BLaER1 treated with 17β-estradiol and CSF1 and Interleukin-3, amounts not matched to agents 10 nM and 100 nM (cell line): ENCODE results near the gene QKI.

ENCODE experiments used
- H3K27ac ChIP-seq, 11 experiments: shearing (Covaris generic); formaldehyde crosslinking; 2 replicates each; pipeline ENCODE4 v1.8.1; 2022
- H3K27me3 ChIP-seq, 11 experiments: shearing (Covaris generic); formaldehyde crosslinking; 2 replicates each; pipeline ENCODE4 v1.8.1; 2022
- H3K36me3 ChIP-seq, 11 experiments: shearing (Covaris generic); formaldehyde crosslinking; 2 replicates each; pipeline ENCODE4 v1.8.1; 2022
- H3K4me1 ChIP-seq, 10 experiments: shearing (Covaris generic); formaldehyde crosslinking; 2 replicates each; pipeline ENCODE4 v1.8.1; 2022
- H3K4me2 ChIP-seq, 11 experiments: shearing (Covaris generic); formaldehyde crosslinking; 2 replicates each; pipeline ENCODE4 v1.8.1; 2022
- H3K4me3 ChIP-seq, 10 experiments: shearing (Covaris generic); formaldehyde crosslinking; 2 replicates each; pipeline ENCODE4 v1.8.1; 2022
- H3K9ac ChIP-seq, 11 experiments: shearing (Covaris generic); formaldehyde crosslinking; 2 replicates each; pipeline ENCODE4 v1.8.1; 2022
- H3K9me3 ChIP-seq, 11 experiments: shearing (Covaris generic); formaldehyde crosslinking; replicated peaks in 1 of 11; 2 replicates each; pipeline ENCODE4 v1.8.1; 2022
- H4K20me1 ChIP-seq, 11 experiments: shearing (Covaris generic); formaldehyde crosslinking; 2 replicates each; pipeline ENCODE4 v1.8.1; 2022
- Cebpa-rat ChIP-seq, 11 experiments: shearing (Covaris generic); IDR thresholded peaks; 2 replicates each; pipeline ENCODE4 v1.8.1; 2022

The QKI gene

GRCh38 chr6:163496205-163496604 is 81.7 kb downstream of the QKI start:
- Histone ChIP-seq H3K27ac (no peak overlapping the region), H3K9ac (no peak overlapping the region), H3K9me3 (peaks cover 0 to 57% (median 40%) of the 10 kb centered on the region in 11 experiments; a peak in 16 of 22 replicates), H3K4me3 (no peak overlapping the region), H3K4me1 (peaks cover 0 to 34% (median 0%) of the 10 kb centered on the region in 10 experiments; a peak in 3 of 20 replicates), H4K20me1 (peaks cover 13 to 100% (median 37%) of the 10 kb centered on the region in 11 experiments; a peak in 14 of 22 replicates), H3K36me3 (peaks cover 12 to 58% (median 35%) of the 10 kb centered on the region in 11 experiments; a peak in 20 of 22 replicates), H3K4me2 (0 out of 22 replicates have a peak overlapping the region, but pooled peaks of 1 of the 11 experiments have one; percentile 13), H3K27me3 (no peaks in the 10 kb centered on the region)
- TF ChIP-seq Cebpa-rat (IDR thresholded peaks at IDR 0.05) = no peak

DNA sequence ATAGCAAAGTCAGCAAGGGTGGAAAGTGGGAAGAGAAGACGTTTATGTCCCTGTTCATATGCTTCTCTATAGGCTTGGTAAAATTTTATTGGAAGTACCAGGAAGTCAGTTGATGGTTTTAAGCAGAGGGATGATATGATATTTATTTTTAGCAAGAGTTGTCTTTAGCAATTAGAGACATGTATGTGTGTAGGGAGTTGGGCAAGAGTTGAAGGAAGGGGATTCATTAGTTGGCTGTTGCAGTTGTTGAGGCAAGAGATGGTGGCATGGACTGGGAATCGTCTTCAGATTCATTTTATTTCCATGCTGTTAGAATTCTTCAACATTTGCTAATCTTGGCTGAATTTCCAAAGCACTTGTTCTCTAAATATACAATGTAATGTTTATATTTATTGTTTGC is 85.6 kb downstream of the QKI start:
- Histone ChIP-seq H3K27me3 (no peaks in the 10 kb centered on the region), H3K4me3 (no peak overlapping the region), H3K4me2 (peak overlapping the region in 1 of 11 experiments; percentile 8; a peak in 1 of 22 replicates), H3K4me1 (peaks cover 0 to 27% (median 0%) of the 10 kb centered on the region in 10 experiments; a peak in 3 of 20 replicates), H3K36me3 (peaks cover 22 to 74% (median 43%) of the 10 kb centered on the region in 11 experiments), H3K9ac (no peak overlapping the region), H3K9me3 (peaks cover 4 to 78% (median 65%) of the 10 kb centered on the region in 11 experiments; a peak in 21 of 22 replicates), H3K27ac (no peak overlapping the region), H4K20me1 (peaks cover 6 to 100% (median 25%) of the 10 kb centered on the region in 11 experiments; a peak in 14 of 22 replicates)
- no peak for TF ChIP-seq Cebpa-rat (IDR thresholded peaks at IDR 0.05)

- H3K4me2 ChIP-seq = no peak overlapping the region
- H3K4me1 ChIP-seq = peaks cover 0 to 36% (median 0%) of the 10 kb centered on the region in 10 experiments; a peak in 3 of 20 replicates
- no peak overlapping the region for H3K9ac ChIP-seq
- peaks cover 6 to 100% (median 17%) of the 10 kb centered on the region in 11 experiments; a peak in 14 of 22 replicates for H4K20me1 ChIP-seq
- TF ChIP-seq Cebpa-rat (IDR thresholded peaks at IDR 0.05) = no peak
- peaks cover 30 to 81% (median 52%) of the 10 kb centered on the region in 11 experiments for H3K36me3 ChIP-seq
- no peak overlapping the region for H3K27ac ChIP-seq
- H3K9me3 ChIP-seq = peaks cover 13 to 87% (median 74%) of the 10 kb centered on the region in 11 experiments; a peak in 21 of 22 replicates
- no peak overlapping the region for H3K4me3 ChIP-seq
- no peaks in the 10 kb centered on the region for H3K27me3 ChIP-seq
Observed at GRCh38 chr6:163501026-163501425, 86.5 kb downstream of the QKI start.

DNA sequence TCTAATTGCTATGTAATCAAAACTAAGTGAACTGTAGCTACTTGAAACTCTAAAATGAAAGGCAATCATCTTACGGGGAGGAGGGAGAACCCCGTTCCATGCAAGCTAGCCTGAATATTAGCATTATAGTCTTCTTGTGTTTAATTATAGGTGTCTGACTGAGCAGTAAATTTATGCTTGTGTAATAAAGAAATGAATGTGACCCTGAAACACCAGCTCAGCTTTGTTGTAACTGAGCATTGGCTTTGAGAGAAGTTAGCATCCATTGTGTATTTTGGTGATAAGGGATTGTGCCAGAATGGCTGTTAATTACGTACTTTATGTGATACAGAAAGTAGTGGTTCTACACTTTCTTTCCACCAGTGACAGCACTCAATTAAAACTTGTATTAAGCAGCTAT is 86.9 kb downstream of the QKI start:
- no peak overlapping the region for H3K4me2 ChIP-seq
- H4K20me1 ChIP-seq = peaks cover 5 to 100% (median 13%) of the 10 kb centered on the region in 11 experiments; a peak in 14 of 22 replicates
- peaks cover 0 to 34% (median 0%) of the 10 kb centered on the region in 10 experiments; a peak in 3 of 20 replicates for H3K4me1 ChIP-seq
- H3K36me3 ChIP-seq = peaks cover 32 to 81% (median 56%) of the 10 kb centered on the region in 11 experiments
- H3K27me3 ChIP-seq = no peaks in the 10 kb centered on the region
- H3K4me3 ChIP-seq = no peak overlapping the region
- TF ChIP-seq Cebpa-rat (IDR thresholded peaks at IDR 0.05) = no peak
- H3K9ac ChIP-seq = no peak overlapping the region
- peaks cover 17 to 91% (median 78%) of the 10 kb centered on the region in 11 experiments; a peak in 21 of 22 replicates for H3K9me3 ChIP-seq
- no peak overlapping the region for H3K27ac ChIP-seq

- Histone ChIP-seq H3K36me3 (peaks cover 51 to 90% (median 69%) of the 10 kb centered on the region in 11 experiments), H3K27me3 (no peaks in the 10 kb centered on the region), H3K4me3 (peak overlapping the region in 4 of 10 experiments; percentile 0 to 31 (median 17); a peak in 2 of 20 replicates), H3K27ac (no peak overlapping the region), H3K4me1 (peaks cover 0 to 13% (median 0%) of the 10 kb centered on the region in 10 experiments; a peak in 1 of 20 replicates), H4K20me1 (peaks cover 0 to 100% (median 3%) of the 10 kb centered on the region in 11 experiments; a peak in 13 of 22 replicates), H3K4me2 (no peak overlapping the region), H3K9ac (no peak overlapping the region), H3K9me3 (peaks cover 40 to 90% (median 86%) of the 10 kb centered on the region in 11 experiments)
- TF ChIP-seq Cebpa-rat (IDR thresholded peaks at IDR 0.05) = no peak
Observed at GRCh38 chr6:163504984-163505640, 90.6 kb downstream of the QKI start.

GRCh38 chr6:163507965-163508364 is 93.4 kb downstream of the QKI start:
- Histone ChIP-seq H3K4me3 (no peak overlapping the region), H3K27ac (no peak overlapping the region), H3K4me1 (0 out of 20 replicates have a peak, but pooled peaks cover 0 to 13% (median 0%) of the 10 kb centered on the region in 10 experiments), H3K27me3 (no peaks in the 10 kb centered on the region), H3K9ac (no peak overlapping the region), H3K4me2 (no peak overlapping the region), H3K36me3 (peaks cover 35 to 63% (median 52%) of the 10 kb centered on the region in 11 experiments), H4K20me1 (peaks cover 0 to 100% (median 9%) of the 10 kb centered on the region in 11 experiments; a peak in 11 of 22 replicates), H3K9me3 (peaks cover 40 to 61% (median 59%) of the 10 kb centered on the region in 11 experiments)
- TF ChIP-seq Cebpa-rat (IDR thresholded peaks at IDR 0.05) = no peak

DNA sequence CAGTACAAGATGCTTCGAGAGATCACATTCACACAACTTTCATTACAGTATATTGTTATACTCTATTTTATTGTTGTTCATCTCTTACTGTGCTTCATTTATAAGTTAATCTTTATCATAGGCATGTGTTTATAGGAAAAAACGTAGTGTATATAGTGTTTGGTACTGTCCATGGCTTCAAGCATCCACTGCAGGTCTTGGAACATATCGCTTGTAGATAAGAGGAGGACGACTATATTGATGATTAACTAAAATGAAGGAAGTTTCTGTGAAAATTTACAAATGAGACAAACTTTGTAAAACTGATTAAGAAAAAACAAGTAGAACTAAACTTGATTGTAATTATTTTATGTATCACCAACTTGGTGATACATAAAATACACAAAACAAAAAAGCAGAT is 98.5 kb downstream of the QKI start:
- Histone ChIP-seq H3K4me3 (no peak overlapping the region), H3K27me3 (no peaks in the 10 kb centered on the region), H3K9me3 (peaks cover 6 to 15% (median 10%) of the 10 kb centered on the region in 11 experiments), H3K9ac (no peak overlapping the region), H3K36me3 (peaks cover 3 to 45% (median 15%) of the 10 kb centered on the region in 11 experiments; a peak in 19 of 22 replicates), H3K4me1 (peaks cover 0 to 14% (median 0%) of the 10 kb centered on the region in 10 experiments; a peak in 2 of 20 replicates), H3K27ac (no peak overlapping the region), H3K4me2 (no peak overlapping the region), H4K20me1 (peaks cover 0 to 100% (median 26%) of the 10 kb centered on the region in 11 experiments; a peak in 15 of 22 replicates)
- TF ChIP-seq Cebpa-rat (IDR thresholded peaks at IDR 0.05) = no peak

GRCh38 chr6:163513570-163514166 is 99.2 kb downstream of the QKI start:
- no peak overlapping the region for H3K27ac ChIP-seq
- H3K36me3 ChIP-seq = peaks cover 0 to 41% (median 9%) of the 10 kb centered on the region in 11 experiments; a peak in 13 of 22 replicates
- H3K4me2 ChIP-seq = no peak overlapping the region
- H3K4me1 ChIP-seq = peaks cover 0 to 21% (median 0%) of the 10 kb centered on the region in 10 experiments; a peak in 4 of 20 replicates
- no peak overlapping the region for H3K9ac ChIP-seq
- no peaks in the 10 kb centered on the region for H3K27me3 ChIP-seq
- H3K9me3 ChIP-seq = peaks cover 0 to 9% (median 4%) of the 10 kb centered on the region in 11 experiments; a peak in 17 of 22 replicates
- TF ChIP-seq Cebpa-rat (IDR thresholded peaks at IDR 0.05) = no peak
- H4K20me1 ChIP-seq = peaks cover 3 to 100% (median 30%) of the 10 kb centered on the region in 11 experiments; a peak in 16 of 22 replicates
- no peak overlapping the region for H3K4me3 ChIP-seq
